ENCODE data around the gene NQO2.

DNA sequence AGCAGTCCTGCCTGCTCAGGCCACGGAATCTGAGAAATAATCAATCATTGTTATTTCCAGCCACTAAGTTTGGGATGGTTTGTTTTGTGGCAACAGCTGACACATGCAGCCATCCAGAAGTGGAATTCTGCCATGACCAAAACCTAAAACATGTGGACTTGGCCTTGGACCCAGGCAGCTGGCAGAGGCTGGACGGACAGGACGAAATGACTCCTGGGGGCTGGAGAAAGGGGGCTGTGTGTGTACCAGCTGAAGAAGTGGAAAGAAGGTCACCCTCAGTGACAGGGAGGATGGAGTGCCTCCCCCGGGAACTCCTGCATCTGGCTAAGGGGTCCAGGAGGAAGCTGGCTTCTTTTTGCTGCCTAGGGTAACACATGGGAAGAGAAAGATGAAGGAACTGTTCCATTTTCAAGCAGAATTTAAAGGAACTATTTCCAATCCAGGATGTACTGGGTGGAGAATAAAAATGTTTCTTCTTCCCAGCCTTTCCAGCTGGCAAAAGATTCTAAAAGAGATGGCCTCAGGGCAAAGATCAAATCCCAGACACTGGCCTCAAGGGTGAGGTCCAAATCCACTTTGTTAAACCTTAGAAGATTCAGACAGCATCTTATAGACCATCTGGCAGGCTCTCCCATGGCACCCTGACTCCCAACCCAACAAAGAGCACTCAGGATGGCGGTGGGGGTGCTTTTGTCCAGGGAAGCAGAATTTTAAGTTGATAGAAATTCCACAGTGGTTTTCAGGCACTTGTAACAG, 42.6 kb upstream of the NQO2 start:
- no peak for TF ChIP-seq POLR2A (IDR thresholded peaks at IDR 0.05)
- TF ChIP-seq, protein P1, sequence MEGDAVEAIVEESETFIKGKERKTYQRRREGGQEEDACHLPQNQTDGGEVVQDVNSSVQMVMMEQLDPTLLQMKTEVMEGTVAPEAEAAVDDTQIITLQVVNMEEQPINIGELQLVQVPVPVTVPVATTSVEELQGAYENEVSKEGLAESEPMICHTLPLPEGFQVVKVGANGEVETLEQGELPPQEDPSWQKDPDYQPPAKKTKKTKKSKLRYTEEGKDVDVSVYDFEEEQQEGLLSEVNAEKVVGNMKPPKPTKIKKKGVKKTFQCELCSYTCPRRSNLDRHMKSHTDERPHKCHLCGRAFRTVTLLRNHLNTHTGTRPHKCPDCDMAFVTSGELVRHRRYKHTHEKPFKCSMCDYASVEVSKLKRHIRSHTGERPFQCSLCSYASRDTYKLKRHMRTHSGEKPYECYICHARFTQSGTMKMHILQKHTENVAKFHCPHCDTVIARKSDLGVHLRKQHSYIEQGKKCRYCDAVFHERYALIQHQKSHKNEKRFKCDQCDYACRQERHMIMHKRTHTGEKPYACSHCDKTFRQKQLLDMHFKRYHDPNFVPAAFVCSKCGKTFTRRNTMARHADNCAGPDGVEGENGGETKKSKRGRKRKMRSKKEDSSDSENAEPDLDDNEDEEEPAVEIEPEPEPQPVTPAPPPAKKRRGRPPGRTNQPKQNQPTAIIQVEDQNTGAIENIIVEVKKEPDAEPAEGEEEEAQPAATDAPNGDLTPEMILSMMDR (IDR thresholded peaks at IDR 0.05) = no peak

All from ovary (tissue), 3 donors.